CD14-positive monocyte (primary cell): ENCODE results near the gene MCF2L2. TPM values are rescaled to one million over a fixed set of nuclear protein-coding genes. Genes with fewer than 3 reads are reported as not detected.

Source experiments
- DNase-seq, 3 donors: peaks; one replicate each; pipeline ENCODE4 v3.0.0-alpha.2; 2011 to 2022
- H2AFZ ChIP-seq: 2 replicates; pipeline ENCODE4 v1.6.0; 2012; ENCODE audit warnings: mild to moderate bottlenecking, low read depth, low read length, inconsistent platforms; ENCODE audit not compliant: insufficient read depth, poor library complexity, severe bottlenecking
- H3K27ac ChIP-seq, 2 donors: 1 replicate in 1 of 2; 2 replicates in 1 of 2; pipeline ENCODE4 v1.5.1; 2012 to 2013; ENCODE audit warnings: low read length in 2 of 2, control low read depth in 1 of 2, inconsistent platforms in 1 of 2, low read depth in 1 of 2, mild to moderate bottlenecking in 1 of 2
- H3K27me3 ChIP-seq, 2 donors: one replicate each; pipeline versions ENCODE4 v1.6.0 to v1.6.1; 2011 to 2013; ENCODE audit warnings: low read length in 2 of 2; ENCODE audit not compliant: control insufficient read depth in 2 of 2, insufficient read depth in 2 of 2
- H3K36me3 ChIP-seq, 2 donors: replicated peaks in 1 of 2; 1 replicate in 1 of 2; 2 replicates in 1 of 2; pipeline versions ENCODE4 v1.5.1 to v1.6.1; 2012 to 2013; ENCODE audit warnings: low read length in 2 of 2, control low read depth in 1 of 2, inconsistent platforms in 1 of 2, mild to moderate bottlenecking in 1 of 2; ENCODE audit not compliant: insufficient read depth in 2 of 2, control insufficient read depth in 1 of 2
- H3K4me1 ChIP-seq, 2 donors: 1 replicate in 1 of 2; 2 replicates in 1 of 2; pipeline versions ENCODE4 v1.5.1 to v1.6.1; 2012 to 2013; ENCODE audit warnings: low read length in 2 of 2, control low read depth in 1 of 2, inconsistent platforms in 1 of 2, mild to moderate bottlenecking in 1 of 2, moderate library complexity in 1 of 2; ENCODE audit not compliant: insufficient read depth in 2 of 2, control insufficient read depth in 1 of 2
- H3K4me2 ChIP-seq: replicated peaks from 2 replicates; pipeline ENCODE3; 2012; ENCODE audit warnings: low read length, moderate library complexity, mild to moderate bottlenecking; ENCODE audit not compliant: poor library complexity, severe bottlenecking; ENCODE audit errors: extremely low read depth
- H3K4me3 ChIP-seq, 3 experiments: fragments of 200-600 bp in 1 of 3; sonication (generic) in 1 of 3; replicated peaks in 1 of 3; 1 replicate in 2 of 3; 2 replicates in 1 of 3; pipeline ENCODE4 v1.5.1; 2011 to 2013; ENCODE audit warnings: low read length in 3 of 3, mild to moderate bottlenecking in 3 of 3, control low read depth in 2 of 3, low read depth in 2 of 3, inconsistent platforms in 1 of 3, moderate library complexity in 1 of 3
- H3K79me2 ChIP-seq: 2 replicates; pipeline ENCODE4 v1.6.0; 2012; ENCODE audit warnings: mild to moderate bottlenecking, control low read depth, inconsistent platforms, low read length, moderate library complexity; ENCODE audit not compliant: insufficient read depth
- H3K9ac ChIP-seq: 2 replicates; pipeline ENCODE4 v1.6.0; 2017; ENCODE audit warnings: low read length, mild to moderate bottlenecking; ENCODE audit not compliant: insufficient read depth, poor library complexity, severe bottlenecking
- H3K9me3 ChIP-seq, 2 donors: replicated peaks in 1 of 2; 1 replicate in 1 of 2; 2 replicates in 1 of 2; pipeline versions ENCODE4 v1.5.1 to v1.6.1; 2012 to 2013; ENCODE audit warnings: low read length in 2 of 2, control low read depth in 1 of 2; ENCODE audit not compliant: control insufficient read depth in 1 of 2, insufficient read depth in 1 of 2
- H4K20me1 ChIP-seq: 2 replicates; pipeline ENCODE4 v1.6.0; 2012; ENCODE audit warnings: mild to moderate bottlenecking, low read length, control low read depth, moderate library complexity; ENCODE audit not compliant: insufficient read depth
- H3K27ac Mint-ChIP-seq, 7 donors: one replicate each; pipeline ENCODE4 v1.8.0; 2020; ENCODE audit warnings: mild to moderate bottlenecking in 7 of 7, mixed read lengths in 7 of 7, moderate library complexity in 6 of 7, inconsistent platforms in 2 of 7
- H3K27me3 Mint-ChIP-seq, 3 donors: one replicate each; pipeline ENCODE4 v1.8.0; 2021 to 2022; ENCODE audit warnings: low read depth in 3 of 3, mild to moderate bottlenecking in 3 of 3, mixed read lengths in 3 of 3, moderate library complexity in 3 of 3, inconsistent platforms in 1 of 3
- H3K36me3 Mint-ChIP-seq, 2 donors: one replicate each; pipeline ENCODE4 v1.8.0; 2020; ENCODE audit warnings: mixed read lengths in 2 of 2, inconsistent platforms in 1 of 2, mild to moderate bottlenecking in 1 of 2
- H3K4me1 Mint-ChIP-seq: one replicate; pipeline ENCODE4 v1.8.0; 2020; ENCODE audit warnings: mild to moderate bottlenecking, mixed read lengths
- H3K4me3 Mint-ChIP-seq, 2 donors: one replicate each; pipeline ENCODE4 v1.8.0; 2020; ENCODE audit warnings: mild to moderate bottlenecking in 2 of 2, mixed read lengths in 2 of 2, moderate library complexity in 1 of 2
- H3K9me3 Mint-ChIP-seq, 7 donors: one replicate each; pipeline ENCODE4 v1.8.0; 2020 to 2022; ENCODE audit warnings: mixed read lengths in 7 of 7, mild to moderate bottlenecking in 6 of 7, moderate library complexity in 6 of 7, inconsistent platforms in 2 of 7
- WGBS: methylation state at CpG from one replicate; pipeline ENCODE4 v1.1.5; 2013; ENCODE audit warnings: missing lambda C conversion rate; ENCODE audit not compliant: insufficient coverage; 5-methylcytosine and 5-hydroxymethylcytosine counted together
- intact Hi-C, 2 donors: fragments of 100-400 bp; cut with micrococcal nuclease; formaldehyde crosslinking; loops; one replicate each; pipeline versions ENCODE4 v1.15.0 to v1.15.1; 2023
- polyA plus RNA-seq, 3 donors: library from polyadenylated mRNA; depleted of rRNA in 1 of 3; unstranded in 2 of 3; stranded (reverse) in 1 of 3; fragments of 300-500 nt in 2 of 3; fragments of >200 nt in 1 of 3; fragmentation: Illumina TruSeq in 2 of 3; gene quantifications; 1 replicate in 2 of 3; 2 replicates in 1 of 3; pipeline ENCODE4 v1.2.3, GENCODE V29; 2012 to 2021
- TF ChIP-seq, protein P1 (sequence below): fragments of 200-600 bp; IDR thresholded peaks from one replicate; pipeline ENCODE4 v1.8.0; 2022; ENCODE audit warnings: antibody characterized with exemption, mild to moderate bottlenecking

The MCF2L2 gene
- polyA plus RNA-seq, 3 donors = 0.01 to 0.13 TPM; not detected in 1

DNA sequence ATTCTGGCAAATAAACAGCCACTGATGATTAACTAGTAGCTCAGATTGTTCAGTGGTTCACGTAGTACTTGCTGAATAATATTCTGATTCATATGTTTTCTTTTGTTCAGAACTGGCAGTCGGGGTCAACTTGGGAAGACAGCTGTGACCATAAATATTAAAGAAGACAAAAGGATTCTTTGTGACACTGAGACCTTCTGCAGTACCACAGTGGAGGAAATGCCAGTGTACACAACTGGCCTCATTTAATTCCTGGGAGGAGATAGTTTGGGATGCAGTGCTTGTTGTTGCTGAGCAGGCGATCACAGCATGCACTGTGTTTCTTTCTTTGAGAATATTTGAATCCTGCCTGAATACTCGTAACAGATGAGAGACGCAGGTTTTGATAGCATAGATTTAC, 26.7 kb upstream of the MCF2L2 start:
- no peak for DNase-seq
- Histone ChIP-seq H3K9me3 (no peaks in the 10 kb centered on the region), H3K27me3 (no peaks in the 10 kb centered on the region), H3K9ac (no peak overlapping the region), H3K4me3 (no peak overlapping the region), H3K4me2 (no peak overlapping the region), H3K4me1 (no peaks in the 10 kb centered on the region), H2AFZ (no peak overlapping the region), H3K27ac (no peak overlapping the region), H4K20me1 (no peaks in the 10 kb centered on the region), H3K36me3 (peaks cover 12 to 36% of the 10 kb centered on the region in 2 donors), H3K79me2 (no peaks in the 10 kb centered on the region)
- intact Hi-C loops = no loop called here
- Mint-ChIP-seq H3K4me1 (no peaks in the 10 kb centered on the region), H3K4me3 (no peak overlapping the region), H3K36me3 (peaks cover 16 to 43% of the 10 kb centered on the region in 2 donors), H3K27me3 (peaks cover 0 to 2% (median 0%) of the 10 kb centered on the region in 3 donors), H3K9me3 (peaks cover 0 to 3% (median 0%) of the 10 kb centered on the region in 7 donors), H3K27ac (no peak overlapping the region)
- TF ChIP-seq, protein P1, sequence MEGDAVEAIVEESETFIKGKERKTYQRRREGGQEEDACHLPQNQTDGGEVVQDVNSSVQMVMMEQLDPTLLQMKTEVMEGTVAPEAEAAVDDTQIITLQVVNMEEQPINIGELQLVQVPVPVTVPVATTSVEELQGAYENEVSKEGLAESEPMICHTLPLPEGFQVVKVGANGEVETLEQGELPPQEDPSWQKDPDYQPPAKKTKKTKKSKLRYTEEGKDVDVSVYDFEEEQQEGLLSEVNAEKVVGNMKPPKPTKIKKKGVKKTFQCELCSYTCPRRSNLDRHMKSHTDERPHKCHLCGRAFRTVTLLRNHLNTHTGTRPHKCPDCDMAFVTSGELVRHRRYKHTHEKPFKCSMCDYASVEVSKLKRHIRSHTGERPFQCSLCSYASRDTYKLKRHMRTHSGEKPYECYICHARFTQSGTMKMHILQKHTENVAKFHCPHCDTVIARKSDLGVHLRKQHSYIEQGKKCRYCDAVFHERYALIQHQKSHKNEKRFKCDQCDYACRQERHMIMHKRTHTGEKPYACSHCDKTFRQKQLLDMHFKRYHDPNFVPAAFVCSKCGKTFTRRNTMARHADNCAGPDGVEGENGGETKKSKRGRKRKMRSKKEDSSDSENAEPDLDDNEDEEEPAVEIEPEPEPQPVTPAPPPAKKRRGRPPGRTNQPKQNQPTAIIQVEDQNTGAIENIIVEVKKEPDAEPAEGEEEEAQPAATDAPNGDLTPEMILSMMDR = no peak
- WGBS = 93% methylated on average over 3 of the region's 5 CpGs

- H3K9me3 Mint-ChIP-seq = no peaks in the 10 kb centered on the region
- Histone ChIP-seq H3K4me3 (no peak overlapping the region), H4K20me1 (no peaks in the 10 kb centered on the region), H3K27ac (no peak overlapping the region), H3K9me3 (no peaks in the 10 kb centered on the region), H2AFZ (no peak overlapping the region), H3K4me1 (no peaks in the 10 kb centered on the region), H3K9ac (no peak overlapping the region), H3K36me3 (peaks cover 12 to 36% of the 10 kb centered on the region in 2 donors), H3K4me2 (no peak overlapping the region), H3K27me3 (no peaks in the 10 kb centered on the region), H3K79me2 (peaks cover 4% of the 10 kb centered on the region)
- H3K27ac Mint-ChIP-seq = no peak overlapping the region
- no CpG with 5 or more reads among the region's 4 CpGs for WGBS
- H3K27me3 Mint-ChIP-seq = peaks cover 0 to 2% (median 0%) of the 10 kb centered on the region in 3 donors
- no peak overlapping the region for H3K4me3 Mint-ChIP-seq
- TF ChIP-seq, protein P1 = no peak
- no peak for DNase-seq
- peaks cover 16 to 43% of the 10 kb centered on the region in 2 donors for H3K36me3 Mint-ChIP-seq
- no peaks in the 10 kb centered on the region for H3K4me1 Mint-ChIP-seq
- intact Hi-C loops = no loop called here
Measured at GRCh38 chr3:183454064-183454463, 25.6 kb upstream of the MCF2L2 start.
